Adrenal gland (tissue), 5 donors: Measurements from ENCODE around the gene TAS1R1.

Source experiments
- CTCF ChIP-seq, 6 experiments: fragments of 450-650 bp in 4 of 6; fragments of 200-600 bp in 2 of 6; sonication (generic) in 1 of 6; IDR thresholded peaks; 1 replicate in 5 of 6; 2 replicates in 1 of 6; pipeline versions ENCODE4 v1.5.1 to v1.8.0; 2016 to 2021; ENCODE audit warnings: antibody characterized with exemption in 6 of 6, mild to moderate bottlenecking in 2 of 6, moderate library complexity in 1 of 6
- POLR2A ChIP-seq, 2 donors: fragments of 450-650 bp; IDR thresholded peaks; one replicate each; pipeline ENCODE4 v1.6.1; 2017; ENCODE audit warnings: antibody characterized with exemption in 2 of 2, mild to moderate bottlenecking in 2 of 2, moderate library complexity in 1 of 2
- donor health status: DM: no; HTN: no; CAD: no.

- TF ChIP-seq CTCF (IDR thresholded peaks at IDR 0.05) (no peak), POLR2A (IDR thresholded peaks at IDR 0.05) (no peak)
Measured at GRCh38 chr1:6511561-6512244, 43.4 kb upstream of the TAS1R1 start.
